EL (cell line): ENCODE data around the gene LRRC63.
"Not testable (repeated sequence)": the region's sequence is repeated elsewhere in the genome, so short reads cannot be mapped to it uniquely, and the experiment has no call there.

Experiments used
- DNase-seq: peaks from one replicate; pipeline ENCODE4 v3.0.0-alpha.2; 2016

Gene LRRC63

GRCh38 chr13:46211483-46212351, at the start of gene LRRC63:
LRRC63 (plus strand) TSS chr13:46211928; CDS start chr13:46213035, 1,107 bp downstream.
- peak; percentile 48 for DNase-seq

GRCh38 chr13:46162741-46163140, 49.0 kb upstream of the LRRC63 start:
- DNase-seq = not testable (repeated sequence)

GRCh38 chr13:46164661-46165060, 47.1 kb upstream of the LRRC63 start:
- no peak for DNase-seq

GRCh38 chr13:46165485-46166223, 46.1 kb upstream of the LRRC63 start:
- DNase-seq = peak; percentile 53

GRCh38 chr13:46166224-46166584, 45.5 kb upstream of the LRRC63 start:
- DNase-seq = no peak

GRCh38 chr13:46166947-46167610, 44.6 kb upstream of the LRRC63 start:
- no peak for DNase-seq

GRCh38 chr13:46168341-46168740, 43.4 kb upstream of the LRRC63 start:
- DNase-seq = peak; percentile 11

GRCh38 chr13:46168783-46169182, 42.9 kb upstream of the LRRC63 start:
- no peak for DNase-seq

- DNase-seq = no peak
Measured at GRCh38 chr13:46169758-46170157, 42.0 kb upstream of the LRRC63 start.

- DNase-seq = no peak
Measured at GRCh38 chr13:46170268-46170667, 41.5 kb upstream of the LRRC63 start.

- DNase-seq = peak; percentile 3
Measured at GRCh38 chr13:46170687-46171086, 41.0 kb upstream of the LRRC63 start.

- DNase-seq = no peak
Measured at GRCh38 chr13:46171217-46171616, 40.5 kb upstream of the LRRC63 start.

- DNase-seq = no peak
Measured at GRCh38 chr13:46171739-46172138, 40.0 kb upstream of the LRRC63 start.

GRCh38 chr13:46172531-46172991, 39.2 kb upstream of the LRRC63 start:
- no peak for DNase-seq

- no peak for DNase-seq
Measured at GRCh38 chr13:46173656-46174055, 38.1 kb upstream of the LRRC63 start.

GRCh38 chr13:46176756-46177155, 35.0 kb upstream of the LRRC63 start:
- no peak for DNase-seq

GRCh38 chr13:46178143-46178542, 33.6 kb upstream of the LRRC63 start:
- no peak for DNase-seq

- DNase-seq = no peak
Measured at GRCh38 chr13:46178821-46179220, 32.9 kb upstream of the LRRC63 start.

- no peak for DNase-seq
Measured at GRCh38 chr13:46179491-46179908, 32.2 kb upstream of the LRRC63 start.

- DNase-seq = no peak
Measured at GRCh38 chr13:46179969-46180763, 31.6 kb upstream of the LRRC63 start.

- no peak for DNase-seq
Measured at GRCh38 chr13:46181377-46181839, 30.3 kb upstream of the LRRC63 start.

GRCh38 chr13:46181840-46182490, 29.8 kb upstream of the LRRC63 start, which contains the start of gene LCP1:
LCP1 (minus strand) TSS chr13:46182177; CDS start chr13:46159662, 22,515 bp downstream.
- no peak for DNase-seq
